OCI-LY1 (cell line): ENCODE results near the gene OLR1.

Source experiments
- H2AFZ ChIP-seq: fragments of 200-600 bp; sonication (generic), shearing (Covaris generic); 2 replicates; pipeline ENCODE4 v1.6.0; 2014; ENCODE audit warnings: antibody characterized with exemption, mild to moderate bottlenecking, low read length
- H3F3A ChIP-seq: fragments of 200-600 bp; sonication (generic), shearing (Covaris generic); 2 replicates; pipeline ENCODE4 v1.6.0; 2014; ENCODE audit warnings: mild to moderate bottlenecking, antibody characterized with exemption, low read length, moderate library complexity; ENCODE audit not compliant: insufficient read depth
- H3K27ac ChIP-seq: fragments of 200-600 bp; sonication (generic); 2 replicates; pipeline ENCODE4 v1.5.1; 2014; ENCODE audit warnings: low read length, mixed run types, mild to moderate bottlenecking, low read depth; ENCODE audit not compliant: poor library complexity, severe bottlenecking
- H3K27me3 ChIP-seq: fragments of 200-600 bp; sonication (generic); 2 replicates; pipeline ENCODE4 v1.6.0; 2014; ENCODE audit warnings: antibody characterized with exemption, mild to moderate bottlenecking, low read length, moderate library complexity; ENCODE audit not compliant: insufficient read depth
- H3K36me3 ChIP-seq: fragments of 200-600 bp; sonication (generic); 2 replicates; pipeline ENCODE4 v1.6.1; 2014; ENCODE audit warnings: mild to moderate bottlenecking, antibody characterized with exemption, low read length, moderate library complexity, mixed read lengths; ENCODE audit not compliant: insufficient read depth
- H3K4me1 ChIP-seq: fragments of 200-600 bp; sonication (generic); 2 replicates; pipeline ENCODE4 v1.5.1; 2014; ENCODE audit warnings: mild to moderate bottlenecking, low read length, moderate library complexity; ENCODE audit not compliant: insufficient read depth, severe bottlenecking
- H3K4me2 ChIP-seq: fragments of 200-600 bp; sonication (generic), shearing (Covaris generic); 2 replicates; pipeline ENCODE4 v1.6.1; 2014; ENCODE audit warnings: low read length
- H3K4me3 ChIP-seq: fragments of 200-600 bp; sonication (generic); 2 replicates; pipeline ENCODE4 v1.5.1; 2014; ENCODE audit warnings: low read length, low read depth, mild to moderate bottlenecking, mixed read lengths; ENCODE audit not compliant: poor library complexity, severe bottlenecking
- H3K79me2 ChIP-seq: fragments of 200-600 bp; shearing (Covaris generic); 2 replicates; pipeline ENCODE4 v1.6.1; 2016; ENCODE audit warnings: mixed run types, low read length, mixed read lengths; ENCODE audit not compliant: insufficient read depth
- H3K9ac ChIP-seq: fragments of 200-600 bp; sonication (generic), shearing (Covaris generic); 2 replicates; pipeline ENCODE4 v1.6.1; 2014; ENCODE audit warnings: mild to moderate bottlenecking, low read length, mixed read lengths
- H3K9me2 ChIP-seq: fragments of 200-600 bp; sonication (generic), shearing (Covaris generic); 2 replicates; pipeline ENCODE4 v1.6.1; 2014; ENCODE audit warnings: low read depth, mild to moderate bottlenecking, low read length, mixed read lengths
- H3K9me3 ChIP-seq: fragments of 200-600 bp; shearing (Covaris generic); 2 replicates; pipeline ENCODE4 v1.6.1; 2014; ENCODE audit warnings: low read length, mixed read lengths
- H4K20me1 ChIP-seq: fragments of 200-600 bp; sonication (generic), shearing (Covaris generic); 2 replicates; pipeline ENCODE4 v1.6.0; 2016; ENCODE audit warnings: mild to moderate bottlenecking, low read length; ENCODE audit not compliant: insufficient read depth
- EZH2 ChIP-seq: fragments of 200-600 bp; sonication (generic), shearing (Covaris generic); IDR thresholded peaks from 2 replicates; pipeline ENCODE4 v1.8.0; 2017; ENCODE audit warnings: borderline replicate concordance, mixed run types, mild to moderate bottlenecking, antibody characterized with exemption, low read length, moderate library complexity, mixed read lengths
- TF ChIP-seq, protein P1 (sequence below): fragments of 200-600 bp; sonication (generic), shearing (Covaris generic); IDR thresholded peaks from 2 replicates; pipeline ENCODE4 v1.5.1; 2017; ENCODE audit warnings: mild to moderate bottlenecking, antibody characterized with exemption, low read length, moderate library complexity, mixed read lengths

Gene OLR1

GRCh38 chr12:10119066-10119465 lies 52.9 kb downstream of the OLR1 start:
- H4K20me1 ChIP-seq, result no peaks in the 10 kb centered on the region
- no peak overlapping the region for H3K9ac ChIP-seq
- H3K27me3 ChIP-seq, result no peaks in the 10 kb centered on the region
- H3K27ac ChIP-seq, result no peak overlapping the region
- no peaks in the 10 kb centered on the region for H3K9me3 ChIP-seq
- H3K79me2 ChIP-seq, result no peaks in the 10 kb centered on the region
- no peak overlapping the region for H3K4me3 ChIP-seq
- no peaks in the 10 kb centered on the region for H3F3A ChIP-seq
- H3K4me1 ChIP-seq, result no peaks in the 10 kb centered on the region
- H2AFZ ChIP-seq, result no peak overlapping the region
- H3K36me3 ChIP-seq, result no peaks in the 10 kb centered on the region
- TF ChIP-seq, protein P1, sequence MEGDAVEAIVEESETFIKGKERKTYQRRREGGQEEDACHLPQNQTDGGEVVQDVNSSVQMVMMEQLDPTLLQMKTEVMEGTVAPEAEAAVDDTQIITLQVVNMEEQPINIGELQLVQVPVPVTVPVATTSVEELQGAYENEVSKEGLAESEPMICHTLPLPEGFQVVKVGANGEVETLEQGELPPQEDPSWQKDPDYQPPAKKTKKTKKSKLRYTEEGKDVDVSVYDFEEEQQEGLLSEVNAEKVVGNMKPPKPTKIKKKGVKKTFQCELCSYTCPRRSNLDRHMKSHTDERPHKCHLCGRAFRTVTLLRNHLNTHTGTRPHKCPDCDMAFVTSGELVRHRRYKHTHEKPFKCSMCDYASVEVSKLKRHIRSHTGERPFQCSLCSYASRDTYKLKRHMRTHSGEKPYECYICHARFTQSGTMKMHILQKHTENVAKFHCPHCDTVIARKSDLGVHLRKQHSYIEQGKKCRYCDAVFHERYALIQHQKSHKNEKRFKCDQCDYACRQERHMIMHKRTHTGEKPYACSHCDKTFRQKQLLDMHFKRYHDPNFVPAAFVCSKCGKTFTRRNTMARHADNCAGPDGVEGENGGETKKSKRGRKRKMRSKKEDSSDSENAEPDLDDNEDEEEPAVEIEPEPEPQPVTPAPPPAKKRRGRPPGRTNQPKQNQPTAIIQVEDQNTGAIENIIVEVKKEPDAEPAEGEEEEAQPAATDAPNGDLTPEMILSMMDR, result no peak
- TF ChIP-seq EZH2, result no peak
- H3K9me2 ChIP-seq, result no peaks in the 10 kb centered on the region
- H3K4me2 ChIP-seq, result no peak overlapping the region

DNA sequence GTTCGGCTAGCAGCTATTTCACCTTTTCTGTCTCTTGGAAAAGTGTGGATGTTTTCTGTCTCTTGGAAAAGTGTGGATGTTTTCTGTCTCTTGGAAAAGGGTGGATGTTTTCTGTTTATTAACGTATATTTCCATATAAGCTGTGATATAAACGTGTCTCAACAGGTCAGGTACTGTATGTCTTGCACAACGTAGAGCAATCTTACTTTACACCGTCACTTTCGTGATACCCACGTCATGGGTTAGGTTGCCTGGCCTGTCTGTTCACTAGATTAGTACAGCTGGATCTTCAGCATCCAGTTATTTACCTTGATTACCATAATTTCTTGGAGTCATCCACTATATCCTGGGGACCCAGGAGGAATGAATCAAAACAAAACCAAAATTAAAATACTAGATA lies 56.0 kb downstream of the OLR1 start:
- no peaks in the 10 kb centered on the region for H3K9me2 ChIP-seq
- H3K27ac ChIP-seq, result no peak overlapping the region
- H3F3A ChIP-seq, result no peaks in the 10 kb centered on the region
- H3K27me3 ChIP-seq, result no peaks in the 10 kb centered on the region
- no peaks in the 10 kb centered on the region for H4K20me1 ChIP-seq
- H2AFZ ChIP-seq, result no peak overlapping the region
- no peak overlapping the region for H3K4me2 ChIP-seq
- H3K9me3 ChIP-seq, result no peaks in the 10 kb centered on the region
- no peaks in the 10 kb centered on the region for H3K79me2 ChIP-seq
- H3K36me3 ChIP-seq, result no peaks in the 10 kb centered on the region
- no peak overlapping the region for H3K9ac ChIP-seq
- no peaks in the 10 kb centered on the region for H3K4me1 ChIP-seq
- no peak overlapping the region for H3K4me3 ChIP-seq
- TF ChIP-seq, protein P1, result no peak
- TF ChIP-seq EZH2, result no peak

DNA sequence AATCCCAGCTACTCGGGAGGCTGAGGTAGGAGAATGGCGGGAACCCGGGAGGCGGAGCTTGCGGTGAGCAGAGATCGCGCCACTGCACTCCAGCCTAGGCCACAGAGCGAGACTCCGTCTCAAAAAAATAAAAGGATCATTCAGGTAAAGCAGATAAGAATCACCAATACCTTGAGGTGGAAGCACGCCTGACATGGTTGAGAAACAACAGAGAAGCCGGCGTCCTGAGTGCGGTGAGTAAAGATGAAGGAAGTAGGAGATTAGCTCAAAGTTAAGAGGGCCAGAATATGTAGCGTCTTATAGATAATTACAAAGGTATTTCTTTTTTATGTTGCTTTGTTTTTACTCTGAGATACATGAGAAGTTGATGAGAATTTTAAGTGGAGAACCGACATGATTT lies 56.6 kb downstream of the OLR1 start:
- no peak overlapping the region for H3K9ac ChIP-seq
- H3K9me2 ChIP-seq, result no peaks in the 10 kb centered on the region
- H2AFZ ChIP-seq, result no peak overlapping the region
- H3K4me1 ChIP-seq, result no peaks in the 10 kb centered on the region
- H3F3A ChIP-seq, result no peaks in the 10 kb centered on the region
- H3K4me2 ChIP-seq, result no peak overlapping the region
- no peaks in the 10 kb centered on the region for H3K79me2 ChIP-seq
- no peaks in the 10 kb centered on the region for H3K9me3 ChIP-seq
- no peak overlapping the region for H3K27ac ChIP-seq
- TF ChIP-seq EZH2, result no peak
- TF ChIP-seq, protein P1, result no peak
- no peaks in the 10 kb centered on the region for H3K27me3 ChIP-seq
- H4K20me1 ChIP-seq, result no peaks in the 10 kb centered on the region
- no peaks in the 10 kb centered on the region for H3K36me3 ChIP-seq
- no peak overlapping the region for H3K4me3 ChIP-seq
